Thymus (tissue), 11 donors: ENCODE data around the gene SLC27A2. TPM values are rescaled to one million over a fixed set of nuclear protein-coding genes. Genes with fewer than 3 reads are reported as not detected.

ENCODE experiments used
- DNase-seq, 9 donors: peaks; one replicate each; pipeline ENCODE4 v3.0.0-alpha.2; 2013; ENCODE audit warnings: low spot score in 9 of 9, low read depth in 6 of 9, missing footprints in 1 of 9
- H3K27ac ChIP-seq, 2 donors: one replicate each; pipeline ENCODE4 v1.5.1; 2013; ENCODE audit warnings: control low read depth in 1 of 2, low read depth in 1 of 2, low read length in 1 of 2, mild to moderate bottlenecking in 1 of 2, moderate library complexity in 1 of 2
- H3K27me3 ChIP-seq, 2 donors: one replicate each; pipeline ENCODE4 v1.5.1; 2013; ENCODE audit warnings: low read length in 1 of 2; ENCODE audit not compliant: control insufficient read depth in 2 of 2, insufficient read depth in 1 of 2
- H3K36me3 ChIP-seq, 2 donors: one replicate each; pipeline ENCODE4 v1.5.1; 2013; ENCODE audit warnings: low read length in 1 of 2, mild to moderate bottlenecking in 1 of 2, moderate library complexity in 1 of 2; ENCODE audit not compliant: control insufficient read depth in 2 of 2, insufficient read depth in 2 of 2
- H3K4me1 ChIP-seq, 2 donors: one replicate each; pipeline ENCODE4 v1.5.1; 2013; ENCODE audit warnings: low read length in 2 of 2; ENCODE audit not compliant: control insufficient read depth in 2 of 2, insufficient read depth in 2 of 2
- H3K4me3 ChIP-seq, 2 donors: one replicate each; pipeline ENCODE4 v1.5.1; 2013; ENCODE audit warnings: low read length in 2 of 2, control low read depth in 1 of 2, mild to moderate bottlenecking in 1 of 2
- H3K9me3 ChIP-seq, 2 donors: one replicate each; pipeline ENCODE4 v1.5.1; 2013; ENCODE audit warnings: low read length in 1 of 2, mild to moderate bottlenecking in 1 of 2; ENCODE audit not compliant: control insufficient read depth in 2 of 2, insufficient read depth in 1 of 2
- WGBS: extraction: QIAGEN DNeasy Blood & Tissue Kit; methylation state at CpG from one replicate; pipeline ENCODE4 v1.1.7; 2013; 5-methylcytosine and 5-hydroxymethylcytosine counted together
- polyA plus RNA-seq: library from polyadenylated mRNA; stranded (reverse); fragments of 200-250 nt; gene quantifications from one replicate; pipeline ENCODE4 v1.2.3, GENCODE V29; 2013
- total RNA-seq: library from RNA; stranded (reverse); fragments of 120-200 nt; gene quantifications from one replicate; pipeline ENCODE4 v1.2.4, GENCODE V29; 2013
- donor health status: healthy.

SLC27A2 gene
- total and polyA plus RNA-seq, 2 donors, result 1.3 to 1.4 TPM

GRCh38 chr15:50280271-50280670 lies 98.3 kb downstream of the SLC27A2 start:
- H3K27me3 ChIP-seq, result no peaks in the 10 kb centered on the region
- no peak overlapping the region for H3K27ac ChIP-seq
- peaks cover 0 to 18% of the 10 kb centered on the region in 2 donors for H3K36me3 ChIP-seq
- H3K9me3 ChIP-seq, result no peaks in the 10 kb centered on the region
- H3K4me3 ChIP-seq, result no peak overlapping the region
- H3K4me1 ChIP-seq, result no peaks in the 10 kb centered on the region
- WGBS, result 98% methylated on average over 3 of the region's 3 CpGs
- no peak for DNase-seq

- no peaks in the 10 kb centered on the region for H3K9me3 ChIP-seq
- no peaks in the 10 kb centered on the region for H3K27me3 ChIP-seq
- peaks cover 0 to 21% of the 10 kb centered on the region in 2 donors for H3K36me3 ChIP-seq
- no peak for DNase-seq
- no peak overlapping the region for H3K27ac ChIP-seq
- no peak overlapping the region for H3K4me3 ChIP-seq
- WGBS, result 79% methylated on average over 5 of the region's 5 CpGs
- no peaks in the 10 kb centered on the region for H3K4me1 ChIP-seq
Measured at GRCh38 chr15:50281427-50281826, 99.4 kb downstream of the SLC27A2 start.

Other genes with a start within 250 kb of the SLC27A2 start
- 3.5 TPM for gene ATP8B4, start 63.0 kb upstream of the SLC27A2 start, total RNA-seq
- 8.3 TPM for gene ATP8B4, start 63.0 kb upstream of the SLC27A2 start, polyA plus RNA-seq
- gene HDC, start 83.5 kb downstream of the SLC27A2 start, total RNA-seq, result 1.1 TPM
- 2.1 TPM for gene HDC, start 83.5 kb downstream of the SLC27A2 start, polyA plus RNA-seq
- gene GABPB1, start 173.0 kb downstream of the SLC27A2 start, total RNA-seq, result 49.5 TPM
- 26.5 TPM for gene GABPB1, start 173.0 kb downstream of the SLC27A2 start, polyA plus RNA-seq
- gene USP8, start 242.2 kb downstream of the SLC27A2 start, total RNA-seq, result 37.4 TPM
- 29.9 TPM for gene USP8, start 242.2 kb downstream of the SLC27A2 start, polyA plus RNA-seq